Adrenal gland (tissue), 5 donors: ENCODE measurements around the gene SIRPA.

ENCODE experiments used
- POLR2A ChIP-seq, 2 donors: fragments of 450-650 bp; IDR thresholded peaks; one replicate each; pipeline ENCODE4 v1.6.1; 2017; ENCODE audit warnings: antibody characterized with exemption in 2 of 2, mild to moderate bottlenecking in 2 of 2, moderate library complexity in 1 of 2
- TF ChIP-seq, protein P1 (sequence below), 6 experiments: fragments of 450-650 bp in 4 of 6; fragments of 200-600 bp in 2 of 6; sonication (generic) in 1 of 6; IDR thresholded peaks; 1 replicate in 5 of 6; 2 replicates in 1 of 6; pipeline versions ENCODE4 v1.5.1 to v1.8.0; 2016 to 2021; ENCODE audit warnings: antibody characterized with exemption in 6 of 6, mild to moderate bottlenecking in 2 of 6, moderate library complexity in 1 of 6
- donor health status: DM: no; HTN: no; CAD: no.

- TF ChIP-seq POLR2A (IDR thresholded peaks at IDR 0.05): no peak
- TF ChIP-seq, protein P1, sequence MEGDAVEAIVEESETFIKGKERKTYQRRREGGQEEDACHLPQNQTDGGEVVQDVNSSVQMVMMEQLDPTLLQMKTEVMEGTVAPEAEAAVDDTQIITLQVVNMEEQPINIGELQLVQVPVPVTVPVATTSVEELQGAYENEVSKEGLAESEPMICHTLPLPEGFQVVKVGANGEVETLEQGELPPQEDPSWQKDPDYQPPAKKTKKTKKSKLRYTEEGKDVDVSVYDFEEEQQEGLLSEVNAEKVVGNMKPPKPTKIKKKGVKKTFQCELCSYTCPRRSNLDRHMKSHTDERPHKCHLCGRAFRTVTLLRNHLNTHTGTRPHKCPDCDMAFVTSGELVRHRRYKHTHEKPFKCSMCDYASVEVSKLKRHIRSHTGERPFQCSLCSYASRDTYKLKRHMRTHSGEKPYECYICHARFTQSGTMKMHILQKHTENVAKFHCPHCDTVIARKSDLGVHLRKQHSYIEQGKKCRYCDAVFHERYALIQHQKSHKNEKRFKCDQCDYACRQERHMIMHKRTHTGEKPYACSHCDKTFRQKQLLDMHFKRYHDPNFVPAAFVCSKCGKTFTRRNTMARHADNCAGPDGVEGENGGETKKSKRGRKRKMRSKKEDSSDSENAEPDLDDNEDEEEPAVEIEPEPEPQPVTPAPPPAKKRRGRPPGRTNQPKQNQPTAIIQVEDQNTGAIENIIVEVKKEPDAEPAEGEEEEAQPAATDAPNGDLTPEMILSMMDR (IDR thresholded peaks at IDR 0.05): no peak
Measured at GRCh38 chr20:1964659-1965405, 69.6 kb downstream of the SIRPA start.
